Neural cell (in vitro differentiated cells): Measurements from ENCODE around the gene PNCK. TPM values are rescaled to one million over a fixed set of nuclear protein-coding genes. Genes with fewer than 3 reads are reported as not detected.

Experiments used
- H2AFZ ChIP-seq: fragments of 200-600, 300-800 bp; sonication (generic), shearing (Covaris generic); 2 replicates; pipeline ENCODE4 v1.6.0; 2014; ENCODE audit warnings: low read depth, mild to moderate bottlenecking, antibody characterized with exemption, low read length, moderate library complexity
- H3F3A ChIP-seq: fragments of 200-600 bp; shearing (Covaris generic); 2 replicates; pipeline ENCODE4 v1.6.1; 2016; ENCODE audit warnings: mild to moderate bottlenecking, moderate library complexity, mixed read lengths, antibody characterized with exemption, low read length; ENCODE audit not compliant: insufficient read depth, poor library complexity, severe bottlenecking
- H3K27ac ChIP-seq: fragments of 200-600, 300-800 bp; sonication (generic), shearing (Covaris generic); 2 replicates; pipeline ENCODE4 v1.5.1; 2014; ENCODE audit warnings: mild to moderate bottlenecking, low read length, moderate library complexity
- H3K27me3 ChIP-seq: fragments of 300-800, 200-600 bp; sonication (generic), shearing (Covaris generic); 2 replicates; pipeline ENCODE4 v1.6.0; 2014; ENCODE audit warnings: mild to moderate bottlenecking, low read depth, low read length, moderate library complexity; ENCODE audit not compliant: insufficient read depth
- H3K36me3 ChIP-seq: fragments of 300-800, 200-600 bp; sonication (generic), shearing (Covaris generic); 2 replicates; pipeline ENCODE4 v1.5.1; 2014; ENCODE audit warnings: mild to moderate bottlenecking, antibody characterized with exemption, low read length, moderate library complexity; ENCODE audit not compliant: insufficient read depth
- H3K4me2 ChIP-seq: fragments of 300-800, 200-600 bp; sonication (generic), shearing (Covaris generic); 2 replicates; pipeline ENCODE4 v1.6.0; 2014; ENCODE audit warnings: mild to moderate bottlenecking, low read length
- H3K4me3 ChIP-seq: fragments of 300-800, 200-600 bp; sonication (generic), shearing (Covaris generic); 2 replicates; pipeline ENCODE4 v1.5.1; 2014; ENCODE audit warnings: mild to moderate bottlenecking, low read length, moderate library complexity
- H3K79me2 ChIP-seq: fragments of 200-600 bp; shearing (Covaris generic); replicated peaks from 2 replicates; pipeline ENCODE4 v1.6.0; 2014; ENCODE audit warnings: mild to moderate bottlenecking, low read length, moderate library complexity; ENCODE audit not compliant: insufficient read depth
- H3K9ac ChIP-seq: fragments of 300-800, 200-600 bp; sonication (generic), shearing (Covaris generic); 2 replicates; pipeline ENCODE4 v1.6.1; 2016; ENCODE audit warnings: mild to moderate bottlenecking, low read length, mixed read lengths
- H3K9me2 ChIP-seq: fragments of 200-600 bp; shearing (Covaris generic); 2 replicates; pipeline ENCODE4 v1.6.1; 2016; ENCODE audit warnings: mild to moderate bottlenecking, low read length, mixed read lengths; ENCODE audit not compliant: insufficient read depth
- H3K9me3 ChIP-seq: fragments of 200-600, 300-800 bp; sonication (generic), shearing (Covaris generic); 2 replicates; pipeline ENCODE4 v1.6.1; 2016; ENCODE audit warnings: mild to moderate bottlenecking, mixed run types, low read length, moderate library complexity, mixed read lengths
- H4K20me1 ChIP-seq: fragments of 200-600 bp; shearing (Covaris generic); 2 replicates; pipeline ENCODE4 v1.6.1; 2016; ENCODE audit warnings: mild to moderate bottlenecking, mixed run types; ENCODE audit not compliant: insufficient read depth
- EP300 ChIP-seq: fragments of 450-650 bp; conservative IDR thresholded peaks from 2 replicates; pipeline ENCODE4 v1.6.1; 2014; ENCODE audit warnings: antibody characterized with exemption, mild to moderate bottlenecking, moderate library complexity; ENCODE audit not compliant: poor library complexity, severe bottlenecking
- EZH2 ChIP-seq: fragments of 200-600, 300-800 bp; shearing (Covaris generic), sonication (generic); IDR thresholded peaks from 2 replicates; pipeline ENCODE4 v1.6.1; 2014; ENCODE audit warnings: antibody characterized with exemption, low read length, borderline replicate concordance, mild to moderate bottlenecking; ENCODE audit not compliant: insufficient read depth, poor library complexity, severe bottlenecking
- MXI1 ChIP-seq: fragments of 450-650 bp; conservative IDR thresholded peaks from 2 replicates; pipeline ENCODE4 v1.6.1; 2014; ENCODE audit warnings: antibody characterized with exemption, mild to moderate bottlenecking; ENCODE audit not compliant: poor library complexity, severe bottlenecking
- POLR2AphosphoS5 ChIP-seq: IDR thresholded peaks from 2 replicates; pipeline ENCODE4 v1.6.1; 2012
- RAD21 ChIP-seq: fragments of 450-650 bp; conservative IDR thresholded peaks from 2 replicates; pipeline ENCODE4 v1.6.1; 2014; ENCODE audit warnings: antibody characterized with exemption, mild to moderate bottlenecking, moderate library complexity
- SMC3 ChIP-seq: fragments of 450-650 bp; conservative IDR thresholded peaks from 2 replicates; pipeline ENCODE4 v1.6.1; 2014; ENCODE audit warnings: antibody characterized with exemption, mild to moderate bottlenecking, moderate library complexity; ENCODE audit not compliant: poor library complexity
- TAF1 ChIP-seq: IDR thresholded peaks from 2 replicates; pipeline ENCODE4 v1.6.1; 2012; ENCODE audit warnings: low read depth
- polyA plus RNA-seq: library from polyadenylated mRNA; depleted of rRNA; stranded (reverse); fragments of >200 nt; gene quantifications from 2 replicates; pipeline ENCODE4 v1.2.3, GENCODE V29; 2014
- TF ChIP-seq, protein P1 (sequence below): fragments of 450-650 bp; IDR thresholded peaks from 2 replicates; pipeline ENCODE4 v1.5.1; 2014; ENCODE audit warnings: antibody characterized with exemption, mild to moderate bottlenecking, moderate library complexity; ENCODE audit not compliant: poor library complexity, severe bottlenecking
- TF ChIP-seq, protein P2 (sequence below): IDR thresholded peaks from 2 replicates; pipeline ENCODE4 v1.6.1; 2012; ENCODE audit warnings: borderline replicate concordance

PNCK gene
- polyA plus RNA-seq, 1 donor from 2014 or later: 9.5 TPM

DNA sequence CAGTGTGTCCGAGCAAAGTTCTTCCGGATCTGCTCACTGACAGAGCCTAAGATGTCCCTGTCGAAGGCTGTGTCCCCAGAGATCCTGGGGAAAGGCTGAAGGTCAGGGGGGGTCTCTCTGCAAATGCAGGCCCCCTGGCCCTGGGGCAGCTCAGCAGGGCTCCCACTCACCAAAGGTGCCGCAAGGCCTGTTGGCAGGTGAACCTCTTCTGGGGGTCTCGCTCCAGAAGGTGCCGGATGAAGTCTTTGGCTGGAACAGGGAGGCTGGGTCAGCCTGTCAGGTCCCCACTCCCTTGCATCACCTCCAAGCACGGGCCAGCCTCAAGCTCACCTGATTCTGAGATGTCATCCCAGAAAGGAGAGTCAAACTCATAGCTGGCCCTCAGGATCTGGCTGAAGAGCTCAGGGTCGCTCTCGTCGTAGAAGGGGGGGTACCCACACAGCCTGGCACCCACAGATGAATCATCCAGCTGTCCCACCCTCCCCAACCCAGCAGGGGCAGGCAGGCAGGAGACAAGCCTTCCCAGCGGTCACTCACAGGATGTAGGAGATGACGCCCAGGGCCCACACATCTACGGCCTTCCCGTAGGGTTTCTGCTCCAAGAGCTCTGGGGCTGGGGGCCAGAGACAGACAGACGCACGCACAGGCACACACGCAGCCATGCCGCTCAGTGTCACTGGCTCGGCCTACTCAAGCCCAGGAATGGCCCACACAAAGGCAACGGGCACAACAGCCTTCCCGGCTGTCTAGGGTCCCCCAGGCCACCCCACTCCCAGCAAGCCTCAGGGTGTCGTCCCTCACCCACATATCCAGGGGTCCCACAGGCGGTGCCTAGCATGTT is 2.6 kb downstream of the PNCK start:
- H3K27me3 ChIP-seq: no peaks in the 10 kb centered on the region
- no peak overlapping the region for H3K27ac ChIP-seq
- no peak overlapping the region for H2AFZ ChIP-seq
- no peaks in the 10 kb centered on the region for H3K9me3 ChIP-seq
- no peak overlapping the region for H3K4me2 ChIP-seq
- H3K36me3 ChIP-seq: no peaks in the 10 kb centered on the region
- H4K20me1 ChIP-seq: no peaks in the 10 kb centered on the region
- no peaks in the 10 kb centered on the region for H3K9me2 ChIP-seq
- H3K4me3 ChIP-seq: no peak overlapping the region
- TF ChIP-seq, protein P1, sequence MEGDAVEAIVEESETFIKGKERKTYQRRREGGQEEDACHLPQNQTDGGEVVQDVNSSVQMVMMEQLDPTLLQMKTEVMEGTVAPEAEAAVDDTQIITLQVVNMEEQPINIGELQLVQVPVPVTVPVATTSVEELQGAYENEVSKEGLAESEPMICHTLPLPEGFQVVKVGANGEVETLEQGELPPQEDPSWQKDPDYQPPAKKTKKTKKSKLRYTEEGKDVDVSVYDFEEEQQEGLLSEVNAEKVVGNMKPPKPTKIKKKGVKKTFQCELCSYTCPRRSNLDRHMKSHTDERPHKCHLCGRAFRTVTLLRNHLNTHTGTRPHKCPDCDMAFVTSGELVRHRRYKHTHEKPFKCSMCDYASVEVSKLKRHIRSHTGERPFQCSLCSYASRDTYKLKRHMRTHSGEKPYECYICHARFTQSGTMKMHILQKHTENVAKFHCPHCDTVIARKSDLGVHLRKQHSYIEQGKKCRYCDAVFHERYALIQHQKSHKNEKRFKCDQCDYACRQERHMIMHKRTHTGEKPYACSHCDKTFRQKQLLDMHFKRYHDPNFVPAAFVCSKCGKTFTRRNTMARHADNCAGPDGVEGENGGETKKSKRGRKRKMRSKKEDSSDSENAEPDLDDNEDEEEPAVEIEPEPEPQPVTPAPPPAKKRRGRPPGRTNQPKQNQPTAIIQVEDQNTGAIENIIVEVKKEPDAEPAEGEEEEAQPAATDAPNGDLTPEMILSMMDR: no peak
- TF ChIP-seq RAD21: no peak
- TF ChIP-seq EZH2: no peak
- no peak for TF ChIP-seq SMC3
- TF ChIP-seq MXI1: no peak
- no peak for TF ChIP-seq POLR2AphosphoS5
- no peak for TF ChIP-seq TAF1
- TF ChIP-seq, protein P2, sequence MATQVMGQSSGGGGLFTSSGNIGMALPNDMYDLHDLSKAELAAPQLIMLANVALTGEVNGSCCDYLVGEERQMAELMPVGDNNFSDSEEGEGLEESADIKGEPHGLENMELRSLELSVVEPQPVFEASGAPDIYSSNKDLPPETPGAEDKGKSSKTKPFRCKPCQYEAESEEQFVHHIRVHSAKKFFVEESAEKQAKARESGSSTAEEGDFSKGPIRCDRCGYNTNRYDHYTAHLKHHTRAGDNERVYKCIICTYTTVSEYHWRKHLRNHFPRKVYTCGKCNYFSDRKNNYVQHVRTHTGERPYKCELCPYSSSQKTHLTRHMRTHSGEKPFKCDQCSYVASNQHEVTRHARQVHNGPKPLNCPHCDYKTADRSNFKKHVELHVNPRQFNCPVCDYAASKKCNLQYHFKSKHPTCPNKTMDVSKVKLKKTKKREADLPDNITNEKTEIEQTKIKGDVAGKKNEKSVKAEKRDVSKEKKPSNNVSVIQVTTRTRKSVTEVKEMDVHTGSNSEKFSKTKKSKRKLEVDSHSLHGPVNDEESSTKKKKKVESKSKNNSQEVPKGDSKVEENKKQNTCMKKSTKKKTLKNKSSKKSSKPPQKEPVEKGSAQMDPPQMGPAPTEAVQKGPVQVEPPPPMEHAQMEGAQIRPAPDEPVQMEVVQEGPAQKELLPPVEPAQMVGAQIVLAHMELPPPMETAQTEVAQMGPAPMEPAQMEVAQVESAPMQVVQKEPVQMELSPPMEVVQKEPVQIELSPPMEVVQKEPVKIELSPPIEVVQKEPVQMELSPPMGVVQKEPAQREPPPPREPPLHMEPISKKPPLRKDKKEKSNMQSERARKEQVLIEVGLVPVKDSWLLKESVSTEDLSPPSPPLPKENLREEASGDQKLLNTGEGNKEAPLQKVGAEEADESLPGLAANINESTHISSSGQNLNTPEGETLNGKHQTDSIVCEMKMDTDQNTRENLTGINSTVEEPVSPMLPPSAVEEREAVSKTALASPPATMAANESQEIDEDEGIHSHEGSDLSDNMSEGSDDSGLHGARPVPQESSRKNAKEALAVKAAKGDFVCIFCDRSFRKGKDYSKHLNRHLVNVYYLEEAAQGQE: no peak
- no peak for TF ChIP-seq EP300
- no peaks in the 10 kb centered on the region for H3F3A ChIP-seq
- no peak overlapping the region for H3K9ac ChIP-seq
- H3K79me2 ChIP-seq: no peaks in the 10 kb centered on the region

DNA sequence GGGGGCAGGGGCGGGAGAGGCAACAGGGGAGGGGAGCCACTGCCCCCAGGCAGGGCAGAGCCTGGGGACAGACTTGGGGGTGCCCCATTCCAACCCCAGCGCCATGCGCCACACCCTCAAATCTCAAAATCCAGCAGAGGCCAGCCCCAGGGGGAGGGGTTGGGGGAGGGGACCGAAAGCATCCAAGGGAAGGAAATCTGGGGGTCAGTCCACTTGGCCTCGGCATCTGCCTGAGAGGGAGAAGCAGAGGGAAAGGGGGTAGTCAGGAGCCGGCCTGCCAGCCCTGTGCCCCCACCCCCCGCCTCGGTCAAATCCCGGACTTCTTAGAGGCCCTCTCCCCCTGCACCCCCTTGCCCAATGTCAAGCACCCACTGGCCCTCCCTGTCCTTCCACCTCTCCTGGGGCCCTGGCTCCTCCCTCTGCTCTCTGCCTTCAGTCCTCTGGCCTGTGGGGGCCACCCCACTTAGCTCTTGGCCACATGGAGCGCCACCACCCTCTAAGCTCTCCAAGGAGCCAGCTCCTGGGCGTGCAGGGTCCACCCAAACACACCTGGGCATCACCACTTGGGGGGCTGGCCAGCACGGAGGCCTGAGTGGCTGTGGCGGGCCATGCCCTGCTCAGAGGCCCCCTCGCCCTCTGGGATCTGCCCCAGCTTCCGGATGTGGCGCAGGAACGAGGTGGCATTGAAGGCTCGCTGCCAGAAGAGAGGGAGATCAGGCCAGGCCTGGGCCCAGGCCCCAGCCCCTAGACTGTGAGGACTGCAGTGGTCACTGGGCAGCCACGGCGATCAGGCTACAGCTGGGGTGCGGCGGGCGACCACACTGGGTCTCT is 3.5 kb downstream of the PNCK start:
- H3K36me3 ChIP-seq: no peaks in the 10 kb centered on the region
- no peaks in the 10 kb centered on the region for H3K79me2 ChIP-seq
- no peaks in the 10 kb centered on the region for H3K27me3 ChIP-seq
- TF ChIP-seq RAD21: no peak
- no peak for TF ChIP-seq EZH2
- no peak for TF ChIP-seq MXI1
- no peak for TF ChIP-seq SMC3
- H3K9me2 ChIP-seq: no peaks in the 10 kb centered on the region
- H3K9ac ChIP-seq: no peak overlapping the region
- H3K27ac ChIP-seq: no peak overlapping the region
- no peak overlapping the region for H3K4me3 ChIP-seq
- no peaks in the 10 kb centered on the region for H3K9me3 ChIP-seq
- H4K20me1 ChIP-seq: no peaks in the 10 kb centered on the region
- no peaks in the 10 kb centered on the region for H3F3A ChIP-seq
- no peak overlapping the region for H3K4me2 ChIP-seq
- H2AFZ ChIP-seq: no peak overlapping the region
